Iris pigment epithelial cell (primary cell): Measurements from ENCODE around the gene PCDHB4.
"Not testable (repeated sequence)": the region's sequence is repeated elsewhere in the genome, so short reads cannot be mapped to it uniquely, and the experiment has no call there.

Experiments
- DNase-seq: peaks from one replicate; pipeline ENCODE4 v3.0.0-alpha.2; 2011; ENCODE audit warnings: low read depth

PCDHB4 gene

DNA sequence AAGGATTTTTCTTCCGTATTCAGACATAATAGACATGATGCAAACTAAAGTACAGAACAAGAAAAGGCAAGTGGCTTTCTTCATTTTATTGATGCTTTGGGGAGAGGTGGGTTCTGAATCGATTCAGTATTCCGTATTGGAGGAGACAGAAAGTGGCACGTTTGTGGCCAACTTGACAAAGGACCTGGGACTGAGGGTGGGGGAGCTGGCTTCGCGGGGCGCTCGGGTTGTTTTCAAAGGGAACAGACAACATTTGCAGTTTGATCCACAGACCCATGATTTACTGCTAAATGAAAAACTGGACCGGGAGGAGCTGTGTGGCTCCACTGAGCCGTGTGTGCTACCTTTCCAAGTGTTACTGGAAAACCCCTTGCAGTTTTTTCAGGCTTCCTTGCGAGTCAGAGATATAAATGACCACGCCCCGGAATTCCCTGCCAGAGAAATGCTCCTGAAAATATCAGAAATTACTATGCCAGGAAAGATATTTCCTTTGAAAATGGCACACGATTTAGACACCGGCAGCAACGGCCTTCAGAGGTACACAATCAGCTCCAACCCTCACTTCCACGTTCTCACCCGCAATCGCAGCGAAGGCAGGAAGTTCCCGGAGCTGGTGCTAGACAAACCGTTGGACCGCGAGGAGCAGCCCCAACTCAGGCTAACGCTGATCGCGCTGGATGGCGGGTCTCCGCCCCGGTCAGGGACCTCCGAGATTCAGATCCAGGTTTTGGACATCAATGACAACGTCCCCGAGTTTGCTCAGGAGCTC is 28.8 kb downstream of the PCDHB4 start:
- DNase-seq = no peak

DNA sequence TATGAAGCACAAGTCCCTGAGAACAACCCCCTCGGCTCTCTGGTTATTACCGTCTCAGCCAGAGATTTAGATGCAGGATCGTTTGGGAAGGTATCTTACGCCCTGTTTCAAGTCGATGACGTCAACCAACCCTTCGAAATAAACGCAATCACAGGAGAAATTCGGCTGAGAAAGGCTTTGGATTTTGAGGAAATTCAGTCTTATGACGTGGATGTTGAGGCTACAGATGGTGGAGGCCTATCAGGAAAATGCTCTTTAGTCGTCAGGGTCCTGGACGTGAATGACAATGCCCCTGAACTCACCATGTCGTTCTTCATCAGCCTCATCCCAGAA is 29.3 kb downstream of the PCDHB4 start:
- no peak for DNase-seq

GRCh38 chr5:141151632-141152031 is 30.0 kb downstream of the PCDHB4 start:
- DNase-seq = not testable (repeated sequence)

- DNase-seq = not testable (repeated sequence)
These were observed 30.5 kb downstream of the PCDHB4 start for GRCh38 chr5:141152096-141152495.

- no peak for DNase-seq
These were observed 34.1 kb downstream of the PCDHB4 start for GRCh38 chr5:141155540-141156374.

GRCh38 chr5:141157356-141157755 is 35.7 kb downstream of the PCDHB4 start:
- DNase-seq = not testable (repeated sequence)

DNA sequence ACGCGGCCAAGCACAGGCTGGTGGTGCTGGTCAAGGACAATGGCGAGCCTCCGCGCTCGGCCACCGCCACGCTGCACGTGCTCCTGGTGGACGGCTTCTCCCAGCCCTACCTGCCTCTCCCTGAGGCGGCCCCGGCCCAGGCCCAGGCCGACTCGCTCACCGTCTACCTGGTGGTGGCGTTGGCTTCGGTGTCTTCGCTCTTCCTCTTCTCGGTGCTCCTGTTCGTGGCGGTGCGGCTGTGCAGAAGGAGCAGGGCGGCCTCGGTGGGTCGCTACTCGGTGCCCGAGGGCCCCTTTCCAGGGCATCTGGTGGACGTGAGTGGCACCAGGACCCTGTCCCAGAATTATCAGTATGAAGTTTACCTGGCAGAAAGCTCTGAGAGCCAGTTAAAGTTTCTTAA is 36.3 kb downstream of the PCDHB4 start:
- DNase-seq = not testable (repeated sequence)

- peak; percentile 8 for DNase-seq
These were observed 51.0 kb downstream of the PCDHB4 start, which contains the start of gene PCDHB7 for GRCh38 chr5:141172381-141173204. TSS of gene PCDHB7 (plus strand) at chr5:141172644. CDS start at chr5:141172836, 192 bp downstream.

DNA sequence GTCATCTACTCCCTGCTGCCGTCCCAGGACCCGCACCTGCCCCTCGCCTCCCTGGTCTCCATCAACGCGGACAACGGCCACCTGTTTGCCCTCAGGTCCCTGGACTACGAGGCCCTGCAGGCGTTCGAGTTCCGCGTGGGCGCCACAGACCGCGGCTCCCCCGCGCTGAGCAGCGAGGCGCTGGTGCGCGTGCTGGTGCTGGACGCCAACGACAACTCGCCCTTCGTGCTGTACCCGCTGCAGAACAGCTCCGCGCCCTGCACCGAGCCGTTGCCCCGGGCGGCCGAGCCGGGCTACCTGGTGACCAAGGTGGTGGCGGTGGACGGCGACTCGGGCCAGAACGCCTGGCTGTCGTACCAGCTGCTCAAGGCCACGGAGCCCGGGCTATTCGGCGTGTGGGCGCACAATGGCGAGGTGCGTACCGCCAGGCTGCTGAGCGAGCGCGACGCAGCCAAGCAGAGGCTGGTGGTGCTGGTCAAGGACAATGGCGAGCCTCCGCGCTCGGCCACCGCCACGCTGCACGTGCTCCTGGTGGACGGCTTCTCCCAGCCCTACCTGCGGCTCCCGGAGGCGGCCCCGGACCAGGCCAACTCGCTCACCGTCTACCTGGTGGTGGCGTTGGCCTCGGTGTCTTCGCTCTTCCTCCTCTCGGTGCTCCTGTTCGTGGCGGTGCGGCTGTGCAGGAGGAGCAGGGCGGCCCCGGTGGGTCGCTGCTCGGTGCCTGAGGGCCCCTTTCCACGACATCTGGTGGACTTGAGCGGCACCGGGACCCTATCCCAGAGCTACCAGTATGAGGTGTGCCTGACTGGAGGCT is 52.9 kb downstream of the PCDHB4 start:
- DNase-seq = not testable (repeated sequence)
